Fibroblast of skin of abdomen (primary cell): Measurements from ENCODE around the gene ZNF101.

Experiments
- DNase-seq: peaks from one replicate; pipeline ENCODE4 v3.0.0-alpha.2; 2013

Gene ZNF101

GRCh38 chr19:19711934-19712828, 43.5 kb downstream of the ZNF101 start:
- no peak for DNase-seq

GRCh38 chr19:19719798-19720197, 51.2 kb downstream of the ZNF101 start:
- DNase-seq: no peak

- DNase-seq: no peak
Observed at GRCh38 chr19:19721896-19722295, 53.3 kb downstream of the ZNF101 start.

- peak; percentile 91 for DNase-seq
Observed at GRCh38 chr19:19732579-19733501, 64.2 kb downstream of the ZNF101 start, which contains the start of gene ZNF14. Gene ZNF14, minus strand, starts transcription at chr19:19733112. Its CDS starts 154 bp downstream, at chr19:19732958.
